ENCODE results near the gene SIX3.

Gene SIX3

DNA sequence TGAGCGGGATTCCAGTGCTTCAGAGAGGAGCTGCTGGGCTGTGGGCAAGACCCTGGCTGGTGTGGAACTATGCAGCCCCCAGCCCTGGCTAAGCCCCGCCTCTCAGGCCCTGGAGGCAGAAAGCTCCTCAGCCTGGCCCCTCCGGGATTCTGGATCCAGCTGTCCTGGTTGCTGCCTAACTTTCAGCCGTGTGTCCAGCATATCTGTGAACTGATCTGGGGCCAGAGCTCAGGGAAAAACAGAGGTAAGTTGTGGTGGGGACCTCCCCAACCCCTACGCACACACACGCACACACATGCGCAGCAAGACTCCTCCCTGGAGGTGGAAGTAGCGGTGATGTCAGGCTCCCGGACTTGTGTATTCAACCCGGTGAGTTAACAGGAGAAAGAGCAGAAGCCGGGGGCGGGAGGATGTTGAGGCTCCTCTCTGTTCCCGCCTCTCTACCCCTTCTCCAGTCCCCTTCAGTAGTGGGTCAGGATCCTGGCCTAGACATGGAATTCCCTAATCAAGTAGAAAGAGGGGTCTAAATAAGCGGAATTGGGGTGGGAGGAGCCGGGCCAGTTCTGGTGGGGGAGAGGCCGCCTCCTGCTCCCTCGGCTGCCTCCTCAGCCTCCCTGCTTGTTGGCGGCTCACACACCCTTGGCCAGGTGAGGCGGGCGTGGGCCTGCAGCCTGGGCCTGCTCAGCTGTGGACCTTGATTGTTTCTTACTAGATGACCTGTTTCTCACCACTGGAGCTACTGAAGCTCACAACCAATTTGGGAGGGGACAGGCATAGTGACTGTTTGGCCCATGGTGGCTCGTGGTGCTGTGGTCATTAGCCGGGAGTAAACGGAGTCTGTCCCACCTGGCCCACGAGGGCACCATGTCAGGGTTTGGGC is 34.3 kb downstream of the SIX3 start:
- no peaks in the 10 kb centered on the region for H3K79me1 ChIP-seq (replicated peaks; ENCODE audit: low read length, poor library complexity, severe bottlenecking)
- peak overlapping the region in 1 of 2 experiments; percentile 64 for H3K23ac ChIP-seq (ENCODE audit: low read length in 2 of 2)
- no peak overlapping the region for H3K14ac ChIP-seq (ENCODE audit: low read length in 2 of 2)
- no peak overlapping the region for H3K4me3 ChIP-seq (ENCODE audit: insufficient read depth in 1 of 2, low read depth in 1 of 2, low read length in 2 of 2)
- no peak overlapping the region for H2BK15ac ChIP-seq (ENCODE audit: low read depth, poor library complexity, severe bottlenecking)
- H2AK5ac ChIP-seq (ENCODE audit: low read length, severe bottlenecking), result no peak overlapping the region
- H3K4ac ChIP-seq (ENCODE audit: low read depth in 1 of 2, low read length in 2 of 2), result no peak overlapping the region
- no peak overlapping the region for H2BK5ac ChIP-seq (ENCODE audit: low read depth, low read length, poor library complexity, severe bottlenecking)
- H2AFZ ChIP-seq (ENCODE audit: low read depth, low read length), result no peak overlapping the region
- no peak overlapping the region for H3K4me2 ChIP-seq (ENCODE audit: low read length, poor library complexity, severe bottlenecking)
- no peak overlapping the region for H3K27ac ChIP-seq (ENCODE audit: low read length, poor library complexity, severe bottlenecking)
- H3K9me3 ChIP-seq (ENCODE audit: control insufficient read depth, low read length), result no peaks in the 10 kb centered on the region
- peaks cover 32 to 35% of the 10 kb centered on the region in 2 experiments for H3K27me3 ChIP-seq (ENCODE audit: control insufficient read depth in 1 of 2, insufficient read depth in 1 of 2, low read length in 2 of 2)
- no peak overlapping the region for H2BK120ac ChIP-seq (ENCODE audit: low read depth, low read length)
- DNase-seq, result no peak
- peaks cover 3% of the 10 kb centered on the region for H3K4me1 ChIP-seq (ENCODE audit: control insufficient read depth, insufficient read depth, low read depth, low read length)
- no peak overlapping the region for H2BK12ac ChIP-seq (ENCODE audit: low read length in 2 of 2)
- H3K18ac ChIP-seq (ENCODE audit: low read depth in 1 of 2, low read length in 2 of 2), result no peak overlapping the region
- no peaks in the 10 kb centered on the region for H3K36me3 ChIP-seq (ENCODE audit: control insufficient read depth in 1 of 2, insufficient read depth in 2 of 2, low read depth in 1 of 2, low read length in 2 of 2)
- WGBS, result 70% methylated on average over 19 of the region's 24 CpGs
- H3K9ac ChIP-seq (ENCODE audit: low read length), result no peak overlapping the region
- H4K91ac ChIP-seq (ENCODE audit: low read length), result no peak overlapping the region
- no peak overlapping the region for H4K8ac ChIP-seq (ENCODE audit: low read length)

DNA sequence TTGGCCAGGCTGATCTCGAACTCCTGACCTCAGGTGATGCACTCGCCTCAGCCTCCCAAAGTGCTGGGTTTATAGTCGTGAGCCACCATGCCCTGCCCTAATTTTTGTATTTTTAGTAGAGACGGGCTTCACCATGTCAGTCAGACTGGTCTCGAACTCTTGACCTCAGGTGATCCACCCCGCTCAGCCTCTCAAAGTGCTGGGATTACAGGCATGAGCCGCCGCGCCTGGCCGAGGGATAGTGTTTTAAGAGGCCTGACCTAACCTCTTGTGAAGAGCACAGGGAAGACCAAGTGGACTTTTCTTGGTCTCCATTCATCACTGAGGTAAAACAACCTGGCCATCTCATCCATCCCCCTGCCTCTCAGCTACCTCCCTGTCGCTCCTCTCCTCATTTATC is 38.1 kb downstream of the SIX3 start:
- no peak overlapping the region for H2BK12ac ChIP-seq (ENCODE audit: low read length in 2 of 2)
- no peak overlapping the region for H3K4ac ChIP-seq (ENCODE audit: low read depth in 1 of 2, low read length in 2 of 2)
- WGBS, result 89% methylated on average over 10 of the region's 11 CpGs
- H3K36me3 ChIP-seq (ENCODE audit: control insufficient read depth in 1 of 2, insufficient read depth in 2 of 2, low read depth in 1 of 2, low read length in 2 of 2), result no peaks in the 10 kb centered on the region
- no peaks in the 10 kb centered on the region for H3K9me3 ChIP-seq (ENCODE audit: control insufficient read depth, low read length)
- H4K8ac ChIP-seq (ENCODE audit: low read length), result no peak overlapping the region
- H3K4me2 ChIP-seq (ENCODE audit: low read length, poor library complexity, severe bottlenecking), result no peak overlapping the region
- H3K14ac ChIP-seq (ENCODE audit: low read length in 2 of 2), result no peak overlapping the region
- no peak overlapping the region for H2AK5ac ChIP-seq (ENCODE audit: low read length, severe bottlenecking)
- no peak for DNase-seq
- peaks cover 2% of the 10 kb centered on the region for H3K4me1 ChIP-seq (ENCODE audit: control insufficient read depth, insufficient read depth, low read depth, low read length)
- H2BK120ac ChIP-seq (ENCODE audit: low read depth, low read length), result no peak overlapping the region
- H3K27me3 ChIP-seq (ENCODE audit: control insufficient read depth in 1 of 2, insufficient read depth in 1 of 2, low read length in 2 of 2), result peaks cover 13 to 24% of the 10 kb centered on the region in 2 experiments
- no peak overlapping the region for H2AFZ ChIP-seq (ENCODE audit: low read depth, low read length)
- no peak overlapping the region for H3K27ac ChIP-seq (ENCODE audit: low read length, poor library complexity, severe bottlenecking)
- H2BK5ac ChIP-seq (ENCODE audit: low read depth, low read length, poor library complexity, severe bottlenecking), result no peak overlapping the region
- no peak overlapping the region for H3K18ac ChIP-seq (ENCODE audit: low read depth in 1 of 2, low read length in 2 of 2)
- H3K9ac ChIP-seq (ENCODE audit: low read length), result no peak overlapping the region
- H2BK15ac ChIP-seq (ENCODE audit: low read depth, poor library complexity, severe bottlenecking), result no peak overlapping the region
- H3K23ac ChIP-seq (ENCODE audit: low read length in 2 of 2), result no peak overlapping the region
- no peak overlapping the region for H3K4me3 ChIP-seq (ENCODE audit: insufficient read depth in 1 of 2, low read depth in 1 of 2, low read length in 2 of 2)
- no peak overlapping the region for H4K91ac ChIP-seq (ENCODE audit: low read length)
- H3K79me1 ChIP-seq (replicated peaks; ENCODE audit: low read length, poor library complexity, severe bottlenecking), result no peaks in the 10 kb centered on the region

DNA sequence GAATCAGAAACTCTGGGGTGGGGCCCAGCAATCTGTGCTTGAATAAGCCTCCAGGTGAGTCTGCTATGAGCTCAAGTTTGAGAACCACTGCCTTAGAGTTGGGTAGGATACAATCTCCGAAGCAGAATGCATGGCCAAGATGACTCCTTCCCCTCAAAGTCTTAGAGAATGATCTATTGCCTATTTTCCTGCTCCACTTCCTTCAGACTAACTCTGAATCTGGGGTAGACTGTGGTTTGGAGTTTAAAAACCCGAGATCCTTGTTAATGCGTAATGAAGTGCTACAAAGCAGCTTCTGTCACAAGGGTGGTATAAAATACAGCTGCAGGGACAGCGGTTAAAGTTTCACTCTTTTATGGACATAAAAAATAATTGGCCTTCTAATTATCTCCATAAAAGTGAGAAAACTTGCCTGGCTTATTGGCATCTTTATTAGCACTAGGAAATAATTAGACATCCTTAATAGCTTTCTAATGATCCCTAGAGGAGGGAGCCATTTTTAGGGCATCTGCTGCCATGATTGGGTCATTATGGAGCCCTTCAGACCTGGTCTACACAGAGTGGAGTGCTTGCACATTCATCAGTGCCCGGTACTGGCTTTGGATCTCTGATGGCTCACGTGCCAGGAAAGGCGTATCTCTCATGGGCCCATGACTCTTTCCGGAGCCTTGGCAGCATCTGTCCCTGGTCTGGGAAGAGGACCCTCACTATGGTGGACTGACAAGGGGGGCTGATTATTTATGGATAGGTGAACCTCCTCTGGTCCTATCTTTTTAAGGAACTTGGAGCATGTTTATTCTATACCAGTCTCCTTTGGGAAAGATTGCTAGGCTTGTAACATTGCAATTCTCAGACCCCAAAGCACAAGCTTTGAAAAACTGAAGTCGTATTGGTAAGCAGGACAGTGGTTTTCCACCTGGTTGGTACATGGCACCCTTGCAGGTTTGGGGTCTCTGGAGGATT is 39.5 kb downstream of the SIX3 start:
- no peak overlapping the region for H3K4me3 ChIP-seq (ENCODE audit: insufficient read depth in 1 of 2, low read depth in 1 of 2, low read length in 2 of 2)
- H3K36me3 ChIP-seq (ENCODE audit: control insufficient read depth in 1 of 2, insufficient read depth in 2 of 2, low read depth in 1 of 2, low read length in 2 of 2), result no peaks in the 10 kb centered on the region
- WGBS, result 63% methylated on average over 8 of the region's 9 CpGs
- no peak overlapping the region for H2AFZ ChIP-seq (ENCODE audit: low read depth, low read length)
- H3K27me3 ChIP-seq (ENCODE audit: control insufficient read depth in 1 of 2, insufficient read depth in 1 of 2, low read length in 2 of 2), result peaks cover 13 to 20% of the 10 kb centered on the region in 2 experiments
- H4K91ac ChIP-seq (ENCODE audit: low read length), result no peak overlapping the region
- no peak overlapping the region for H3K4me2 ChIP-seq (ENCODE audit: low read length, poor library complexity, severe bottlenecking)
- H3K4ac ChIP-seq (ENCODE audit: low read depth in 1 of 2, low read length in 2 of 2), result no peak overlapping the region
- no peaks in the 10 kb centered on the region for H3K79me1 ChIP-seq (replicated peaks; ENCODE audit: low read length, poor library complexity, severe bottlenecking)
- no peaks in the 10 kb centered on the region for H3K9me3 ChIP-seq (ENCODE audit: control insufficient read depth, low read length)
- peaks cover 2% of the 10 kb centered on the region for H3K4me1 ChIP-seq (ENCODE audit: control insufficient read depth, insufficient read depth, low read depth, low read length)
- H3K27ac ChIP-seq (ENCODE audit: low read length, poor library complexity, severe bottlenecking), result no peak overlapping the region
- no peak overlapping the region for H4K8ac ChIP-seq (ENCODE audit: low read length)
- no peak overlapping the region for H3K9ac ChIP-seq (ENCODE audit: low read length)
- no peak overlapping the region for H2BK5ac ChIP-seq (ENCODE audit: low read depth, low read length, poor library complexity, severe bottlenecking)
- no peak overlapping the region for H3K18ac ChIP-seq (ENCODE audit: low read depth in 1 of 2, low read length in 2 of 2)
- H2BK12ac ChIP-seq (ENCODE audit: low read length in 2 of 2), result no peak overlapping the region
- no peak for DNase-seq
- H2AK5ac ChIP-seq (ENCODE audit: low read length, severe bottlenecking), result no peak overlapping the region
- no peak overlapping the region for H2BK120ac ChIP-seq (ENCODE audit: low read depth, low read length)
- H3K14ac ChIP-seq (ENCODE audit: low read length in 2 of 2), result no peak overlapping the region
- H3K23ac ChIP-seq (ENCODE audit: low read length in 2 of 2), result no peak overlapping the region
- no peak overlapping the region for H2BK15ac ChIP-seq (ENCODE audit: low read depth, poor library complexity, severe bottlenecking)

DNA sequence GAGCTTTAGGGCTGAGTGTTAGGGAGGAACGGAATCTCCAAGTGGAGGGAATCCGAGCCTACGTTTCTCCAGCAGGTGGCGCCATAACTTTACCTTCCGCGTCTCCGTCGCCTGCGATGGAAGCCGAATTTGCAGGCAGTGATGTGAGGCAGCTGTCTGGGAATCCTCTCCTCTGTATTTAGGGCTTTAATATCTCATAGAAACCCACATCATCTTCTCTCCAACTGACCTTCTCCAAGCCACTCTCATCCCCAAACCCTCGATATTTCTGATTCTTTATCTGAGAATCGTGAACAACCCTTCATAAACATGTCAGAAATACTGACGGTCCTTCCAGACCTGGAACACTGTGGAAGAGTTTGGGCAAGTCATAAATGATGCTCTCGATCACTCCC is 40.2 kb downstream of the SIX3 start:
- Histone ChIP-seq H3K36me3 (ENCODE audit: control insufficient read depth in 1 of 2, insufficient read depth in 2 of 2, low read depth in 1 of 2, low read length in 2 of 2) (no peaks in the 10 kb centered on the region), H3K9me3 (ENCODE audit: control insufficient read depth, low read length) (peaks cover 5% of the 10 kb centered on the region), H4K91ac (ENCODE audit: low read length) (no peak overlapping the region), H2BK15ac (ENCODE audit: low read depth, poor library complexity, severe bottlenecking) (no peak overlapping the region), H3K4ac (ENCODE audit: low read depth in 1 of 2, low read length in 2 of 2) (no peak overlapping the region), H2BK120ac (ENCODE audit: low read depth, low read length) (no peak overlapping the region), H3K9ac (ENCODE audit: low read length) (no peak overlapping the region), H2AFZ (ENCODE audit: low read depth, low read length) (no peak overlapping the region), H3K23ac (ENCODE audit: low read length in 2 of 2) (no peak overlapping the region), H3K79me1 (replicated peaks; ENCODE audit: low read length, poor library complexity, severe bottlenecking) (no peaks in the 10 kb centered on the region), H4K8ac (ENCODE audit: low read length) (no peak overlapping the region), H3K14ac (ENCODE audit: low read length in 2 of 2) (no peak overlapping the region), H3K27me3 (ENCODE audit: control insufficient read depth in 1 of 2, insufficient read depth in 1 of 2, low read length in 2 of 2) (peaks cover 13 to 17% of the 10 kb centered on the region in 2 experiments), H2BK5ac (ENCODE audit: low read depth, low read length, poor library complexity, severe bottlenecking) (no peak overlapping the region), H2BK12ac (ENCODE audit: low read length in 2 of 2) (no peak overlapping the region), H3K4me2 (ENCODE audit: low read length, poor library complexity, severe bottlenecking) (no peak overlapping the region), H3K27ac (ENCODE audit: low read length, poor library complexity, severe bottlenecking) (no peak overlapping the region), H2AK5ac (ENCODE audit: low read length, severe bottlenecking) (no peak overlapping the region), H3K4me3 (ENCODE audit: insufficient read depth in 1 of 2, low read depth in 1 of 2, low read length in 2 of 2) (no peak overlapping the region), H3K18ac (ENCODE audit: low read depth in 1 of 2, low read length in 2 of 2) (no peak overlapping the region), H3K4me1 (ENCODE audit: control insufficient read depth, insufficient read depth, low read depth, low read length) (peaks cover 2% of the 10 kb centered on the region)
- WGBS, result 16% methylated on average over 14 of the region's 14 CpGs
- peak; percentile 63 for DNase-seq
